Natural killer cell treated with Interleukin-12 subunit alpha and Interleukin-12 subunit beta and Interleukin-15 and Interleukin-18, amount 100 ng/mL, for 72 hours (primary cell): ENCODE measurements around the gene STARD8. TPM values are rescaled to one million over a fixed set of nuclear protein-coding genes. Genes with fewer than 3 reads are reported as not detected.
"Not testable (repeated sequence)": the region's sequence is repeated elsewhere in the genome, so short reads cannot be mapped to it uniquely, and the experiment has no call there.

Experiments
- ATAC-seq, 2 donors: fragments of 150-1000 bp; cut with Tn5 transposase in 1 of 2; sonication (Bioruptor Pico), chemical (Tn5 transposase) in 1 of 2; 2 replicates each; pipeline ENCODE4 v1.10.0; 2021
- DNase-seq: peaks from one replicate; pipeline ENCODE4 v3.0.0; 2022; ENCODE audit warnings: low spot score
- H3K27ac Mint-ChIP-seq, 2 donors: 1 replicate in 1 of 2; 2 replicates in 1 of 2; pipeline ENCODE4 v1.8.0; 2022; ENCODE audit warnings: mixed read lengths in 2 of 2, mild to moderate bottlenecking in 1 of 2, moderate library complexity in 1 of 2
- H3K27me3 Mint-ChIP-seq, 2 donors: 1 replicate in 1 of 2; 2 replicates in 1 of 2; pipeline ENCODE4 v1.8.0; 2022; ENCODE audit warnings: mixed read lengths in 2 of 2
- H3K36me3 Mint-ChIP-seq: one replicate; pipeline ENCODE4 v1.8.0; 2022; ENCODE audit warnings: mixed read lengths
- H3K4me1 Mint-ChIP-seq, 2 donors: 1 replicate in 1 of 2; 2 replicates in 1 of 2; pipeline ENCODE4 v1.8.0; 2022; ENCODE audit warnings: low read depth in 2 of 2, mixed read lengths in 2 of 2, mild to moderate bottlenecking in 1 of 2
- H3K4me3 Mint-ChIP-seq: one replicate; pipeline ENCODE4 v1.8.0; 2022; ENCODE audit warnings: mixed read lengths
- H3K9me3 Mint-ChIP-seq: 2 replicates; pipeline ENCODE4 v1.8.0; 2022; ENCODE audit warnings: mixed read lengths
- total RNA-seq, 2 donors: library from RNA; stranded (reverse); gene quantifications; one replicate each; pipeline ENCODE4 v1.2.3, GENCODE V29; 2022

STARD8 gene
- total RNA-seq, 2 donors from 2014 or later: 0.86 to 3.1 TPM

- no peak for DNase-seq
- H3K4me1 Mint-ChIP-seq: no peaks in the 10 kb centered on the region
- no peak overlapping the region for H3K4me3 Mint-ChIP-seq
- ATAC-seq: no peak
- H3K36me3 Mint-ChIP-seq: no peaks in the 10 kb centered on the region
- H3K9me3 Mint-ChIP-seq: no peaks in the 10 kb centered on the region
- no peak overlapping the region for H3K27ac Mint-ChIP-seq
- H3K27me3 Mint-ChIP-seq: peaks cover 0 to 12% of the 10 kb centered on the region in 2 donors
Measured at GRCh38 chrX:68671221-68671620, 23.8 kb downstream of the STARD8 start.

GRCh38 chrX:68672581-68673318, 25.3 kb downstream of the STARD8 start:
- no peaks in the 10 kb centered on the region for H3K4me1 Mint-ChIP-seq
- no peaks in the 10 kb centered on the region for H3K9me3 Mint-ChIP-seq
- no peaks in the 10 kb centered on the region for H3K36me3 Mint-ChIP-seq
- DNase-seq (no peak), ATAC-seq (no peak)
- H3K27ac Mint-ChIP-seq: no peak overlapping the region
- peaks cover 0 to 9% of the 10 kb centered on the region in 2 donors for H3K27me3 Mint-ChIP-seq
- H3K4me3 Mint-ChIP-seq: no peak overlapping the region

GRCh38 chrX:68675571-68675970, 28.1 kb downstream of the STARD8 start:
- ATAC-seq (no peak), DNase-seq (no peak)
- H3K9me3 Mint-ChIP-seq: no peaks in the 10 kb centered on the region
- H3K27ac Mint-ChIP-seq: no peak overlapping the region
- H3K27me3 Mint-ChIP-seq: peaks cover 0 to 6% of the 10 kb centered on the region in 2 donors
- H3K36me3 Mint-ChIP-seq: no peaks in the 10 kb centered on the region
- no peaks in the 10 kb centered on the region for H3K4me1 Mint-ChIP-seq
- H3K4me3 Mint-ChIP-seq: no peak overlapping the region

GRCh38 chrX:68676335-68676734, 28.9 kb downstream of the STARD8 start:
- no peak overlapping the region for H3K27ac Mint-ChIP-seq
- no peaks in the 10 kb centered on the region for H3K9me3 Mint-ChIP-seq
- DNase-seq (no peak), ATAC-seq (no peak)
- peaks cover 0 to 2% of the 10 kb centered on the region in 2 donors for H3K27me3 Mint-ChIP-seq
- no peaks in the 10 kb centered on the region for H3K36me3 Mint-ChIP-seq
- no peaks in the 10 kb centered on the region for H3K4me1 Mint-ChIP-seq
- H3K4me3 Mint-ChIP-seq: no peak overlapping the region

GRCh38 chrX:68677998-68678397, 30.5 kb downstream of the STARD8 start:
- Mint-ChIP-seq H3K4me3 (no peak overlapping the region), H3K9me3 (no peaks in the 10 kb centered on the region), H3K27me3 (peaks cover 0 to 4% of the 10 kb centered on the region in 2 donors), H3K27ac (no peak overlapping the region), H3K36me3 (no peaks in the 10 kb centered on the region), H3K4me1 (no peaks in the 10 kb centered on the region)
- ATAC-seq (no peak), DNase-seq (no peak)

GRCh38 chrX:68681443-68681941, 34.0 kb downstream of the STARD8 start:
- no peak overlapping the region for H3K4me3 Mint-ChIP-seq
- no peaks in the 10 kb centered on the region for H3K36me3 Mint-ChIP-seq
- peaks cover under 1 to 10% of the 10 kb centered on the region in 2 donors for H3K4me1 Mint-ChIP-seq
- DNase-seq: no peak
- no peak for ATAC-seq
- no peaks in the 10 kb centered on the region for H3K9me3 Mint-ChIP-seq
- peaks cover 8 to 9% of the 10 kb centered on the region in 2 donors for H3K27me3 Mint-ChIP-seq
- H3K27ac Mint-ChIP-seq: no peak overlapping the region

- H3K4me3 Mint-ChIP-seq: no peak overlapping the region
- H3K9me3 Mint-ChIP-seq: no peaks in the 10 kb centered on the region
- H3K27ac Mint-ChIP-seq: no peak overlapping the region
- H3K27me3 Mint-ChIP-seq: peaks cover 17 to 18% of the 10 kb centered on the region in 2 donors
- H3K36me3 Mint-ChIP-seq: no peaks in the 10 kb centered on the region
- peaks cover 5 to 17% of the 10 kb centered on the region in 2 donors for H3K4me1 Mint-ChIP-seq
- ATAC-seq: no peak
- DNase-seq: no peak
Measured at GRCh38 chrX:68682790-68683189, 35.3 kb downstream of the STARD8 start.

GRCh38 chrX:68683580-68683979, 36.1 kb downstream of the STARD8 start:
- Mint-ChIP-seq H3K36me3 (no peaks in the 10 kb centered on the region), H3K9me3 (no peaks in the 10 kb centered on the region), H3K4me3 (no peak overlapping the region), H3K27ac (no peak overlapping the region), H3K27me3 (peaks cover 18 to 19% of the 10 kb centered on the region in 2 donors), H3K4me1 (peaks cover 5 to 17% of the 10 kb centered on the region in 2 donors)
- ATAC-seq (no peak), DNase-seq (no peak)

- Mint-ChIP-seq H3K27ac (no peak overlapping the region), H3K27me3 (peaks cover 18 to 19% of the 10 kb centered on the region in 2 donors), H3K4me3 (no peak overlapping the region), H3K4me1 (peaks cover 5 to 17% of the 10 kb centered on the region in 2 donors), H3K9me3 (no peaks in the 10 kb centered on the region), H3K36me3 (no peaks in the 10 kb centered on the region)
- no peak for DNase-seq
- ATAC-seq: peak in 1 of 2 donors; percentile 26
Measured at GRCh38 chrX:68684291-68684918, 36.9 kb downstream of the STARD8 start.

- Mint-ChIP-seq H3K27me3 (peaks cover 18 to 21% of the 10 kb centered on the region in 2 donors), H3K27ac (no peak overlapping the region), H3K4me1 (peaks cover 5 to 17% of the 10 kb centered on the region in 2 donors), H3K4me3 (no peak overlapping the region), H3K36me3 (no peaks in the 10 kb centered on the region), H3K9me3 (no peaks in the 10 kb centered on the region)
- DNase-seq (no peak), ATAC-seq (no peak)
Measured at GRCh38 chrX:68684919-68685304, 37.4 kb downstream of the STARD8 start.

GRCh38 chrX:68685685-68686084, 38.2 kb downstream of the STARD8 start:
- H3K27me3 Mint-ChIP-seq: peaks cover 18 to 21% of the 10 kb centered on the region in 2 donors
- ATAC-seq (peak in 1 of 2 donors; percentile 50), DNase-seq (no peak)
- peaks cover 5 to 17% of the 10 kb centered on the region in 2 donors for H3K4me1 Mint-ChIP-seq
- no peaks in the 10 kb centered on the region for H3K9me3 Mint-ChIP-seq
- H3K36me3 Mint-ChIP-seq: no peaks in the 10 kb centered on the region
- no peak overlapping the region for H3K27ac Mint-ChIP-seq
- peak overlapping the region; percentile 49 for H3K4me3 Mint-ChIP-seq

- Mint-ChIP-seq H3K9me3 (no peaks in the 10 kb centered on the region), H3K27ac (no peak overlapping the region), H3K4me3 (peak overlapping the region; percentile 83), H3K4me1 (peaks cover 5 to 17% of the 10 kb centered on the region in 2 donors), H3K36me3 (no peaks in the 10 kb centered on the region), H3K27me3 (peaks cover 18 to 21% of the 10 kb centered on the region in 2 donors)
- ATAC-seq (peak; percentile 54 to 58), DNase-seq (no peak)
Measured at GRCh38 chrX:68686097-68686977, 38.9 kb downstream of the STARD8 start.

GRCh38 chrX:68688931-68689330, 41.5 kb downstream of the STARD8 start:
- not testable (repeated sequence) for H3K9me3 Mint-ChIP-seq, H3K27ac Mint-ChIP-seq, ATAC-seq, H3K4me3 Mint-ChIP-seq, H3K36me3 Mint-ChIP-seq, DNase-seq
- Mint-ChIP-seq H3K27me3 (peaks cover 17 to 18% of the 10 kb centered on the region in 2 donors), H3K4me1 (peaks cover 5 to 15% of the 10 kb centered on the region in 2 donors)
